ENCODE results near the gene OPN1SW. TPM values are rescaled to one million over a fixed set of nuclear protein-coding genes. Genes with fewer than 3 reads are reported as not detected.

OPN1SW gene
- total RNA-seq, 4 donors from 2014 or later, result not detected

DNA sequence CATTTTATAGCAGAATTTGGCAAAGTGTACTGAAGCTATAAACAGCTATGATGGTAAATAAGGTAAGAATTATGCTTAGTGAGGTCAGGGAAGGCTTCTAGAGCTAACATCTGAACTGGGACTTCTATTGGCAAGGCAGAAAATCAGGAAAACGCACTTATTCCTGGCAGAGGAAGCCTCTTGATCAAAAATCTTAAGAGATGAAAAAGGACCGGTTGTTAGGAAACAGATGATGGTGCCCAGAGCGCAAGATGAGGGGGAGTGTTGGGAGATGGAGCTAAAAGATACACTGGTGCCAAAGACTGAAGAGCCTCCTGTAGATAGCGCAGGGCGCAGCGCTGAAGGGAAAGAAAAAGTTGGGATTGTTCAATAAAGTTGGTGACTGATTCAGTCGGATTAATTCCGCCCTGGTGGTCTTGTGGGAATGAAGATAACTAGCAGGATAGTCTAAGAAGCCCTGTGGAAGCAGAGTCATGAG, 37.0 kb downstream of the OPN1SW start:
- no peaks in the 10 kb centered on the region for H3K27me3 ChIP-seq
- peaks cover 34% of the 10 kb centered on the region for H3K4me1 ChIP-seq
- no peak for TF ChIP-seq POLR2AphosphoS5 (IDR thresholded peaks at IDR 0.05)
- no peak for TF ChIP-seq POLR2A (IDR thresholded peaks at IDR 0.05)
- no peak for TF ChIP-seq EP300 (IDR thresholded peaks at IDR 0.05)
- TF ChIP-seq, protein P1, sequence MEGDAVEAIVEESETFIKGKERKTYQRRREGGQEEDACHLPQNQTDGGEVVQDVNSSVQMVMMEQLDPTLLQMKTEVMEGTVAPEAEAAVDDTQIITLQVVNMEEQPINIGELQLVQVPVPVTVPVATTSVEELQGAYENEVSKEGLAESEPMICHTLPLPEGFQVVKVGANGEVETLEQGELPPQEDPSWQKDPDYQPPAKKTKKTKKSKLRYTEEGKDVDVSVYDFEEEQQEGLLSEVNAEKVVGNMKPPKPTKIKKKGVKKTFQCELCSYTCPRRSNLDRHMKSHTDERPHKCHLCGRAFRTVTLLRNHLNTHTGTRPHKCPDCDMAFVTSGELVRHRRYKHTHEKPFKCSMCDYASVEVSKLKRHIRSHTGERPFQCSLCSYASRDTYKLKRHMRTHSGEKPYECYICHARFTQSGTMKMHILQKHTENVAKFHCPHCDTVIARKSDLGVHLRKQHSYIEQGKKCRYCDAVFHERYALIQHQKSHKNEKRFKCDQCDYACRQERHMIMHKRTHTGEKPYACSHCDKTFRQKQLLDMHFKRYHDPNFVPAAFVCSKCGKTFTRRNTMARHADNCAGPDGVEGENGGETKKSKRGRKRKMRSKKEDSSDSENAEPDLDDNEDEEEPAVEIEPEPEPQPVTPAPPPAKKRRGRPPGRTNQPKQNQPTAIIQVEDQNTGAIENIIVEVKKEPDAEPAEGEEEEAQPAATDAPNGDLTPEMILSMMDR (IDR thresholded peaks at IDR 0.05), result no peak
- H3K36me3 ChIP-seq, result no peaks in the 10 kb centered on the region
- H3K4me3 ChIP-seq, result peak overlapping the region; percentile 96
- no peaks in the 10 kb centered on the region for H3K9me3 ChIP-seq
- peak in 1 of 2 donors; percentile 66 for DNase-seq (ENCODE audit: low spot score in 2 of 2)
- WGBS, result under 1% methylated on average over 8 of the region's 8 CpGs
- H3K27ac ChIP-seq, result peak overlapping the region; percentile 95

- WGBS, result 16% methylated on average over 1 of the region's 1 CpG
- no peaks in the 10 kb centered on the region for H3K27me3 ChIP-seq
- no peaks in the 10 kb centered on the region for H3K9me3 ChIP-seq
- DNase-seq (ENCODE audit: low spot score in 2 of 2), result no peak
- H3K4me3 ChIP-seq, result no peak overlapping the region
- no peak overlapping the region for H3K27ac ChIP-seq
- TF ChIP-seq POLR2AphosphoS5 (IDR thresholded peaks at IDR 0.05) (no peak), POLR2A (IDR thresholded peaks at IDR 0.05) (no peak)
- TF ChIP-seq, protein P1 (IDR thresholded peaks at IDR 0.05), result no peak
- peaks cover 31% of the 10 kb centered on the region for H3K4me1 ChIP-seq
- H3K36me3 ChIP-seq, result no peaks in the 10 kb centered on the region
Measured at GRCh38 chr7:128737867-128738385, 37.7 kb downstream of the OPN1SW start.

- no peak overlapping the region for H3K27ac ChIP-seq
- no peaks in the 10 kb centered on the region for H3K36me3 ChIP-seq
- H3K27me3 ChIP-seq, result no peaks in the 10 kb centered on the region
- TF ChIP-seq POLR2A (IDR thresholded peaks at IDR 0.05) (no peak), POLR2AphosphoS5 (IDR thresholded peaks at IDR 0.05) (no peak), EP300 (IDR thresholded peaks at IDR 0.05) (no peak)
- TF ChIP-seq, protein P1 (IDR thresholded peaks at IDR 0.05), result no peak
- DNase-seq (ENCODE audit: low spot score in 2 of 2), result no peak
- no peaks in the 10 kb centered on the region for H3K9me3 ChIP-seq
- 91% methylated on average over 4 of the region's 4 CpGs for WGBS
- H3K4me3 ChIP-seq, result no peak overlapping the region
- peaks cover 31% of the 10 kb centered on the region for H3K4me1 ChIP-seq
Measured at GRCh38 chr7:128737441-128737840, 38.2 kb downstream of the OPN1SW start.

DNA sequence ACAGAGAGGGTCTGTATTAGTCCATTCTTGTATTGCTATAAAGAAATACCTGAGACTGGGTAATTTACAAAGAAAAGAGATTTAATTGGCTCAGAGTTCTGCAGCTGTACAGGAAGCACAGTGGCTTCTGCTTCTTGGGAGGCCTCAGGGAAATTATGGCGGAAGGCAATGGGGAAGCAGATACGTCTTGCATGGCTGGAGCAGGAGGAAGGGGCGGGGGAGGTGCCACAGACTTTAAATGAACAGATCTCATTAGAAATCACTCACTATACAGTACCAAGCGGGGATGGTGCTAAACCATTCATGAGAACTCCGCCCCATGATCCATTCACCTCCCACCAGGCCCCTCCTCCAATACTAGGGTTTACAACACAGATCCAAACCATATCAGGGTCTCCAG, 40.2 kb downstream of the OPN1SW start:
- no peaks in the 10 kb centered on the region for H3K27me3 ChIP-seq
- H3K4me1 ChIP-seq, result peaks cover 13% of the 10 kb centered on the region
- 92% methylated on average over 5 of the region's 5 CpGs for WGBS
- H3K9me3 ChIP-seq, result no peaks in the 10 kb centered on the region
- H3K4me3 ChIP-seq, result no peak overlapping the region
- no peak for DNase-seq (ENCODE audit: low spot score in 2 of 2)
- no peak for TF ChIP-seq EP300 (IDR thresholded peaks at IDR 0.05)
- H3K36me3 ChIP-seq, result no peaks in the 10 kb centered on the region
- H3K27ac ChIP-seq, result no peak overlapping the region

DNA sequence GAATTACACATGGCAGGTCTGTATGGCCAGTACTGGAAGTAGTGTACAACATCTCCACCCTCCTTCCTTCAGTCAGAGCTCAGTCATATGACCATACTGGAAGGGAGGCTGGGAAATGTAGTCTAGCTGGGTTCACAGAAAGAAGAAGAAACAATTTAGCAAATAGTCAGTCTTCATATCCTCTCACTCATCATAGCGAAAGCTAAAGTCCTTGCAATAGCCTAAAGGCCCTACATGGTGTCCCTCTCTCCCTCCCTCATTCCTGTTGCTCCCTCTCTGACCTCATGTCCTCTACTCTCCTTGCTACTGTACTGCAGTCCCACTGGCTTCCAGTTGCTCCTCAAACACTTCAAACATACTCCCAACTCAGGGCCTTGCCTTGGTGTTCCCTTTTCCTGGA, 40.7 kb downstream of the OPN1SW start:
- no peaks in the 10 kb centered on the region for H3K36me3 ChIP-seq
- TF ChIP-seq EP300 (IDR thresholded peaks at IDR 0.05) (no peak), POLR2AphosphoS5 (IDR thresholded peaks at IDR 0.05) (no peak), POLR2A (IDR thresholded peaks at IDR 0.05) (no peak)
- TF ChIP-seq, protein P1 (IDR thresholded peaks at IDR 0.05), result no peak

GRCh38 chr7:128733278-128733645, 42.3 kb downstream of the OPN1SW start:
- Histone ChIP-seq H3K27ac (no peak overlapping the region), H3K9me3 (no peaks in the 10 kb centered on the region), H3K4me1 (peaks cover 4% of the 10 kb centered on the region), H3K36me3 (no peaks in the 10 kb centered on the region), H3K4me3 (no peak overlapping the region), H3K27me3 (no peaks in the 10 kb centered on the region)
- TF ChIP-seq POLR2A (IDR thresholded peaks at IDR 0.05) (no peak), POLR2AphosphoS5 (IDR thresholded peaks at IDR 0.05) (no peak), EP300 (IDR thresholded peaks at IDR 0.05) (no peak)
- TF ChIP-seq, protein P1 (IDR thresholded peaks at IDR 0.05), result no peak
- DNase-seq (ENCODE audit: low spot score in 2 of 2), result no peak
- WGBS, result 77% methylated on average over 2 of the region's 2 CpGs

More for the DNA sequence above, 40.7 kb downstream of the OPN1SW start:
- H3K4me3 ChIP-seq, result no peak overlapping the region
- no peak for DNase-seq (ENCODE audit: low spot score in 2 of 2)
- peaks cover 7% of the 10 kb centered on the region for H3K4me1 ChIP-seq
- no peak overlapping the region for H3K27ac ChIP-seq
- no peaks in the 10 kb centered on the region for H3K27me3 ChIP-seq
- H3K9me3 ChIP-seq, result no peaks in the 10 kb centered on the region
- WGBS, result 100% methylated on average over 1 of the region's 1 CpG
